ENCODE data around the gene CXorf49. TPM values are rescaled to one million over a fixed set of nuclear protein-coding genes. Genes with fewer than 3 reads are reported as not detected.
"Not testable (repeated sequence)": the region's sequence is repeated elsewhere in the genome, so short reads cannot be mapped to it uniquely, and the experiment has no call there.

CXorf49 gene
- total RNA-seq, 3 donors from 2014 or later, result not detected

DNA sequence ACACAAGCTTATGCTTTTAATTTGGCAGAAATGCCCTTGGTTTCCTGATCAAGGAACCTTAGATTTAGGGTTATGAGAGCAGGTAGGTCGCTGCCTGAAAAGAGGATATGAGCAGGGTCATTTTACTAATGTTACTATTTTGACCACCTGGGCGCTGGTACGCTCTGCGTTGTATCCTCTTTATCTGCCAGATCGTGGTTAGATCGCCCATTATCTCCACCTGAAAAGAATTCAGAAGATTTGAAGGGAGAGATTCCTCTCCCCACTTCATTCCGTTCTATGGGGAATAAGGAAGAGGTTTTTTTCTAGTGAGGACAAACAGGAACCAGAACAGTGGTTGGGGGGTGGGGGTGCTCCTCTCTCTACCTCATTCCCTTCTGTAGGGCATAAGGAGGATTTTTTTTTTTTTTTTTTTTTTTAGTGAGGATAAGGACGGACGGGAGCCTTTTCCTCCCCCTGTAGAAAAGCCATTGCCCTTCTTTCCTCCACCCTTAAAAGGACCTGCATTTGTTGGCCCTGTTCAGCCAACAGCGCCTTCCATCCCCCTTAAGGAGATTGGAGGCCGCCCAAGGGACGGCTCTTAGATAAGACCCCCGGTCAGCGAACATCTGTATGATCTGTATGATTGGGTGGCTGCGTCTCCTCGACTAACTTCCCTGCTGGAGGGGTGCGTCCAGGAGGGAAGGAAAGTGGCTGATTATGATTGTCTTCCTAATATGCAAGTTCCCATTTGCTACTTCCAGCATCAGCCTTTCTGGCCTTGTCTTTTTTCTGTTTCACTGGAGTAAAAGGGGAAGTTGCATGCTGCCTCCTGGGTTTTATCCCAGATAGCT, 20.4 kb downstream of the CXorf49 start:
- H3K36me3 ChIP-seq; H3K9me3 ChIP-seq; H3K27ac ChIP-seq; intact Hi-C loops (cut with DNase I; ENCODE audit: low total_unique reads); H3K4me1 ChIP-seq; DNase-seq (ENCODE audit: low spot score in 2 of 2); H3K27me3 ChIP-seq; H3K4me3 ChIP-seq: not testable (repeated sequence)

GRCh38 chrX:71696641-71697465, 21.2 kb downstream of the CXorf49 start:
- H3K27me3 ChIP-seq; H3K36me3 ChIP-seq; H3K4me3 ChIP-seq; H3K27ac ChIP-seq; DNase-seq (ENCODE audit: low spot score in 2 of 2); intact Hi-C loops (cut with DNase I; ENCODE audit: low total_unique reads); H3K4me1 ChIP-seq; H3K9me3 ChIP-seq: not testable (repeated sequence)

- no peaks in the 10 kb centered on the region for H3K4me1 ChIP-seq
- TF ChIP-seq POLR2A (IDR thresholded peaks at IDR 0.05) (no peak), CTCF (IDR thresholded peaks at IDR 0.05) (no peak), POLR2AphosphoS5 (IDR thresholded peaks at IDR 0.05) (no peak)
- peaks cover 0 to 4% of the 10 kb centered on the region in 2 donors for H3K9me3 ChIP-seq
- no peaks in the 10 kb centered on the region for H3K36me3 ChIP-seq
- H3K27ac ChIP-seq, result no peak overlapping the region
- H3K27me3 ChIP-seq, result peaks cover 0 to 23% of the 10 kb centered on the region in 2 donors
- no peak for DNase-seq (ENCODE audit: low spot score in 2 of 2)
- no peak overlapping the region for H3K4me3 ChIP-seq
- intact Hi-C loops (cut with DNase I; ENCODE audit: low total_unique reads), result no loop called here
Measured at GRCh38 chrX:71679575-71680207, 38.4 kb downstream of the CXorf49 start.

- peaks cover 0 to 20% of the 10 kb centered on the region in 2 donors for H3K27me3 ChIP-seq
- H3K4me3 ChIP-seq; H3K9me3 ChIP-seq; H3K4me1 ChIP-seq; DNase-seq (ENCODE audit: low spot score in 2 of 2); H3K36me3 ChIP-seq; H3K27ac ChIP-seq; intact Hi-C loops (cut with DNase I; ENCODE audit: low total_unique reads): not testable (repeated sequence)
Measured at GRCh38 chrX:71677195-71677594, 40.9 kb downstream of the CXorf49 start.

DNA sequence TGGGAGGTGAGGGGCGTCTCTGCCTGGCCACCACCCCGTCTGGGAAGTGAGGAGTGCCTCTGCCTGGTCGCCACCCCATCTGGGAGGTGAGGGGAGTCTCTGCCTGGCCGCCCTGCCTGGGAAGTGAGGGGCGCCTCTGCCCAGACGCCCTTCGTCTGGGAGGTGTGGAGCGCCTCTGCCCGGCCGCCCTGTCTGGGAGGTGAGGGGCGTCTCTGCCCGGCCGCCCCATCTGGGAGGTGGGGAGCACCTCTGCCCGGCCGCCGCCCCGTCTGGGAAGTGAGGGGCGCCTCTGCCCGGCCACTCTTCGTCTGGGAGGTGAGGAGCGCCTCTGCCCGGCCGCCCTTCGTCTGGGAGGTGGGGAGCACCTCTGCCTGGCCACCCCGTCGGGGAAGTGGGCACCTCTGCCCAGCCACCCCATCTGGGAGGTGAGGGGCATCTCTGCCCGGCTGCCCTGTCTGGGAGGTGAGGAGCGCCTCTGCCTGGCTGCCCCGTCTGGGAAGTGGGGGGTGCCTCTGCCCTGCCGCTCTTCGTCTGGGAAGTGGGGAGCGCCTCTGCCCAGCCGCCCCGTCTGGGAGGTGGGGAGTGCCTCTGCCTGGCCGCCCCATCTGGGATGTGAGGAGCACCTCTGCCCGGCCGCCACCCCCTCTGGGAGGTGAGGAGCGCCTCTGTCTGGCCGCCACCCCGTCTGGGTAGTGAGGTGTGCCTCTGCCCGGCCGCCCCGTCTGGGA, 41.9 kb downstream of the CXorf49 start:
- H3K4me3 ChIP-seq; H3K36me3 ChIP-seq; H3K27ac ChIP-seq; H3K4me1 ChIP-seq; intact Hi-C loops (cut with DNase I; ENCODE audit: low total_unique reads); H3K9me3 ChIP-seq: not testable (repeated sequence)
- DNase-seq (ENCODE audit: low spot score in 2 of 2), result peak in 1 of 2 donors; percentile 2
- peaks cover 0 to 28% of the 10 kb centered on the region in 2 donors for H3K27me3 ChIP-seq

DNA sequence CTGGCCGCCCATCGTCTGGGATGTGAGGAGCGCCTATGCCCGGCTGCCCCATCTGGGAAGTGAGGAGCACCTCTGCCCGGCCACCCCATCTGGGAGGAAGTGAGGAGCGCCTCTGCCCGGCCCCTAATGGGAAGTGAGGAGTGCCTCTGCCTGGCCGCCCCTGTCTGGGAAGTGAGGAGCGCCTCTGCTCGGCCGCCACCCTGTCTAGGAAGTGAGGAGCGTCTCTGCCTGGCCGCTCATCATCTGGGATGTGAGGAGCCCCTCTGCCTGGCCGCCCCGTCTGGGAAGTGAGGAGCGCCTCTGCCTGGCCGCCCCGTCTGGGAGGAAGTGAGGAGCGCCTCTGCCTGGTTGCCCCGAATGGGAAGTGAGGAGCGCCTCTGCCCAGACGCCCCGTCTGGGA, 42.4 kb downstream of the CXorf49 start:
- H3K27me3 ChIP-seq, result peaks cover 0 to 28% of the 10 kb centered on the region in 2 donors
- H3K36me3 ChIP-seq; H3K9me3 ChIP-seq; intact Hi-C loops (cut with DNase I; ENCODE audit: low total_unique reads); H3K4me1 ChIP-seq; H3K4me3 ChIP-seq; DNase-seq (ENCODE audit: low spot score in 2 of 2); H3K27ac ChIP-seq: not testable (repeated sequence)

GRCh38 chrX:71671938-71672337, 46.1 kb downstream of the CXorf49 start:
- no peak for DNase-seq (ENCODE audit: low spot score in 2 of 2)

More at GRCh38 chrX:71671938-71672337, 46.1 kb downstream of the CXorf49 start:
- intact Hi-C loops (cut with DNase I; ENCODE audit: low total_unique reads), result no loop called here
- no peak overlapping the region for H3K27ac ChIP-seq
- H3K4me1 ChIP-seq, result no peaks in the 10 kb centered on the region
- peaks cover 0 to 4% of the 10 kb centered on the region in 2 donors for H3K9me3 ChIP-seq
- H3K36me3 ChIP-seq, result no peaks in the 10 kb centered on the region
- H3K27me3 ChIP-seq, result peaks cover 0 to 31% of the 10 kb centered on the region in 2 donors
- H3K4me3 ChIP-seq, result no peak overlapping the region
- TF ChIP-seq CTCF (IDR thresholded peaks at IDR 0.05) (no peak), POLR2AphosphoS5 (IDR thresholded peaks at IDR 0.05) (no peak), POLR2A (IDR thresholded peaks at IDR 0.05) (no peak)

All from breast epithelium (tissue), 4 donors.